PC-3 (cell line): Measurements from ENCODE around the gene MROH8. TPM values are rescaled to one million over a fixed set of nuclear protein-coding genes. Genes with fewer than 3 reads are reported as not detected.

ENCODE experiments used
- ATAC-seq: fragments of 200-7000 bp; cut with Tn5 transposase; 2 replicates; pipeline ENCODE4 v1.9.1; 2020; ENCODE audit warnings: mild to moderate bottlenecking, moderate library complexity
- BruUV-seq: library from RNA; stranded (reverse); fragments of 400-500 nt; replicated peaks from 2 replicates; lab custom pipeline; 2021; lab: Mats Ljungman, UMichigan
- CTCF ChIA-PET: fragments of 300-600 bp; sonication (Branson Sonifier 250); formaldehyde crosslinking; loops from one replicate; lab custom pipeline; 2022; ENCODE audit warnings: antibody characterized with exemption; lab: Charles Lee
- POLR2A ChIA-PET: fragments of 300-600 bp; sonication (Branson Sonifier 250); formaldehyde crosslinking; loops from one replicate; lab custom pipeline; 2022; ENCODE audit warnings: antibody characterized with exemption; ENCODE audit not compliant: unreplicated experiment; lab: Charles Lee
- DNase-seq: peaks from one replicate; pipeline ENCODE4 v3.0.0-alpha.2; 2015
- H2AFZ ChIP-seq: fragments of 300-600 bp; sonication (generic); 2 replicates; pipeline ENCODE4 v1.6.0; 2016; ENCODE audit warnings: antibody characterized with exemption, low read length
- H3F3A ChIP-seq: fragments of 300-600 bp; sonication (generic); one replicate; pipeline ENCODE4 v1.6.0; 2017; ENCODE audit warnings: antibody characterized with exemption, low read length, control low read depth, mild to moderate bottlenecking; ENCODE audit not compliant: unreplicated experiment
- H3K27ac ChIP-seq: fragments of 300-600 bp; sonication (generic); 2 replicates; pipeline ENCODE4 v1.5.1; 2016; ENCODE audit warnings: mild to moderate bottlenecking, low read length
- H3K27me3 ChIP-seq: fragments of 300-600 bp; sonication (generic); 2 replicates; pipeline ENCODE4 v1.6.1; 2016; ENCODE audit warnings: low read length, mixed read lengths
- H3K36me3 ChIP-seq: fragments of 300-600 bp; sonication (generic); 2 replicates; pipeline ENCODE4 v1.6.1; 2016; ENCODE audit warnings: low read depth, mixed run types, low read length, mixed read lengths
- H3K4me1 ChIP-seq: fragments of 300-600 bp; sonication (generic); 2 replicates; pipeline ENCODE4 v1.5.1; 2016; ENCODE audit warnings: low read length; ENCODE audit not compliant: insufficient read depth
- H3K4me2 ChIP-seq: fragments of 300-600 bp; sonication (generic); 2 replicates; pipeline ENCODE4 v1.6.0; 2016; ENCODE audit warnings: low read length
- H3K4me3 ChIP-seq: fragments of 300-600 bp; sonication (generic); 2 replicates; pipeline ENCODE4 v1.5.1; 2016; ENCODE audit warnings: mild to moderate bottlenecking, low read length, mixed read lengths
- H3K79me2 ChIP-seq: fragments of 300-600 bp; sonication (generic); 2 replicates; pipeline ENCODE4 v1.6.1; 2017; ENCODE audit warnings: low read length, mixed read lengths
- H3K9ac ChIP-seq: fragments of 300-600 bp; sonication (generic); 2 replicates; pipeline ENCODE4 v1.6.0; 2016; ENCODE audit warnings: mild to moderate bottlenecking, low read length
- H3K9me2 ChIP-seq: fragments of 300-600 bp; sonication (generic); replicated peaks from 2 replicates; pipeline ENCODE4 v1.6.1; 2016; ENCODE audit warnings: mixed run types, low read length, mixed read lengths
- H3K9me3 ChIP-seq: fragments of 300-600 bp; sonication (generic); 2 replicates; pipeline ENCODE4 v1.6.1; 2016; ENCODE audit warnings: low read length, mixed read lengths
- H4K20me1 ChIP-seq: fragments of 300-600 bp; sonication (generic); 2 replicates; pipeline ENCODE4 v1.6.1; 2016; ENCODE audit warnings: low read length, mixed read lengths
- CTCF ChIP-seq: fragments of 300-600 bp; sonication (generic); conservative IDR thresholded peaks from 2 replicates; pipeline ENCODE4 v1.5.1; 2017; ENCODE audit warnings: antibody characterized with exemption, low read depth, mild to moderate bottlenecking, low read length
- EZH2 ChIP-seq: fragments of 300-600 bp; sonication (generic); IDR thresholded peaks from one replicate; pipeline ENCODE4 v1.6.1; 2017; ENCODE audit warnings: antibody characterized with exemption, mild to moderate bottlenecking, low read length; ENCODE audit not compliant: unreplicated experiment
- EZH2phosphoT487 ChIP-seq: fragments of 300-600 bp; sonication (generic); IDR thresholded peaks from 2 replicates; pipeline ENCODE4 v1.6.1; 2018; ENCODE audit warnings: mild to moderate bottlenecking, antibody characterized with exemption, low read length, borderline replicate concordance
- intact Hi-C: fragments of 100-400 bp; cut with micrococcal nuclease; formaldehyde crosslinking; loops from 2 replicates; pipeline ENCODE4 v1.9.0; 2023
- total RNA-seq: library from RNA; depleted of rRNA; stranded (reverse); fragments of >200 nt; gene quantifications from 2 replicates; pipeline ENCODE4 v1.2.3, GENCODE V29; 2014

MROH8 gene
- total RNA-seq, 1 experiment from 2014 or later, result 0.98 TPM

GRCh38 chr20:37179683-37180524, 556 bp upstream of the MROH8 start:
- Histone ChIP-seq H3K4me2 (peak overlapping the region; percentile 96), H3K79me2 (peaks cover 59% of the 10 kb centered on the region), H3K9me3 (no peaks in the 10 kb centered on the region), H3K27me3 (no peaks in the 10 kb centered on the region), H3K27ac (peak overlapping the region; percentile 92), H3K4me1 (peaks cover 24% of the 10 kb centered on the region), H3K36me3 (peaks cover 28% of the 10 kb centered on the region), H3F3A (no peaks in the 10 kb centered on the region), H3K4me3 (peak overlapping the region; percentile 96), H3K9ac (peak overlapping the region; percentile 99), H3K9me2 (no peaks in the 10 kb centered on the region), H2AFZ (peak overlapping the region; percentile 80), H4K20me1 (peaks cover 37% of the 10 kb centered on the region)
- BruUV-seq, result TSS peak; percentile 53
- CTCF ChIA-PET, result interaction anchor here (2.2 kb wide), 1 partner anchor 12 kb away, joined by 11 read pairs; no protein-coding TSS in a partner anchor
- TF ChIP-seq EZH2, result no peak
- TF ChIP-seq EZH2phosphoT487, result no peak
- POLR2A ChIA-PET, result interaction anchor here (0.5 kb wide), 1 partner anchor 507 kb away, joined by 12 read pairs; no protein-coding TSS in a partner anchor
- peak; percentile 45 for ATAC-seq
- DNase-seq, result peak; percentile 88
- intact Hi-C loops, result no loop called here

- Histone ChIP-seq H3K4me3 (no peak overlapping the region), H3K36me3 (no peaks in the 10 kb centered on the region), H3K4me2 (no peak overlapping the region), H3K9me3 (no peaks in the 10 kb centered on the region), H4K20me1 (no peaks in the 10 kb centered on the region), H3K27me3 (no peaks in the 10 kb centered on the region), H3K79me2 (no peaks in the 10 kb centered on the region), H3K9me2 (no peaks in the 10 kb centered on the region), H3K27ac (no peak overlapping the region), H3K9ac (no peak overlapping the region), H2AFZ (no peak overlapping the region), H3K4me1 (peaks cover 5% of the 10 kb centered on the region; the same call in 1 of the 2 replicates), H3F3A (no peaks in the 10 kb centered on the region)
- TF ChIP-seq CTCF (no peak), EZH2 (no peak)
- no peak for DNase-seq
- no TSS peak for BruUV-seq
- intact Hi-C loops, result no loop called here
- ChIA-PET CTCF (no interaction called here), POLR2A (interaction anchor here (0.6 kb wide), 1 partner anchor 90 kb away, joined by 4 read pairs; no protein-coding TSS in a partner anchor)
- no peak for ATAC-seq
Measured at GRCh38 chr20:37172836-37173235, 6.5 kb downstream of the MROH8 start.

GRCh38 chr20:37166867-37167266, 12.5 kb downstream of the MROH8 start:
- BruUV-seq, result no TSS peak
- POLR2A ChIA-PET, result no interaction called here
- intact Hi-C loops, result no loop called here
- no peaks in the 10 kb centered on the region for H3K4me1 ChIP-seq
- no peak overlapping the region for H3K9ac ChIP-seq
- H3K9me3 ChIP-seq, result no peaks in the 10 kb centered on the region
- H2AFZ ChIP-seq, result no peak overlapping the region
- H3K79me2 ChIP-seq, result no peaks in the 10 kb centered on the region
- H3K4me2 ChIP-seq, result no peak overlapping the region
- no peak for TF ChIP-seq CTCF
- TF ChIP-seq EZH2, result no peak
- no peak overlapping the region for H3K27ac ChIP-seq
- ATAC-seq, result no peak
- no peak overlapping the region for H3K4me3 ChIP-seq
- CTCF ChIA-PET, result no interaction called here
- no peaks in the 10 kb centered on the region for H3F3A ChIP-seq
- H3K9me2 ChIP-seq, result no peaks in the 10 kb centered on the region
- H3K36me3 ChIP-seq, result no peaks in the 10 kb centered on the region
- H3K27me3 ChIP-seq, result no peaks in the 10 kb centered on the region; the same call in 1 of the 2 replicates
- H4K20me1 ChIP-seq, result no peaks in the 10 kb centered on the region
- no peak for DNase-seq
